HT-29 (cell line): ENCODE results near the gene MYEOV. TPM values are rescaled to one million over a fixed set of nuclear protein-coding genes. Genes with fewer than 3 reads are reported as not detected.
A peak's percentile ranks its signal among the peaks of the same experiment; 100 is the strongest.

Experiments used
- DNase-seq: peaks from one replicate; pipeline ENCODE4 v3.0.0-alpha.2; 2015; ENCODE audit warnings: low spot score
- total RNA-seq: library from RNA; depleted of rRNA; stranded (reverse); fragments of >200 nt; shearing (Covaris generic); gene quantifications from 2 replicates; pipeline ENCODE4 v1.2.3, GENCODE V29; 2014; rRNA removed

The MYEOV gene
- total RNA-seq: 97.2 and 98.4 TPM in 2 replicates

- DNase-seq: peak; percentile 97
Measured at GRCh38 chr11:69293819-69294505, at the start of gene MYEOV. MYEOV (plus strand) TSS chr11:69294155; CDS start chr11:69295355, 1,200 bp downstream.

- no peak for DNase-seq
Measured at GRCh38 chr11:69244266-69244665, 49.7 kb upstream of the MYEOV start.

- no peak for DNase-seq
Measured at GRCh38 chr11:69245041-69245440, 48.9 kb upstream of the MYEOV start.

GRCh38 chr11:69245491-69246345 is 48.2 kb upstream of the MYEOV start:
- no peak for DNase-seq

- DNase-seq: no peak
Measured at GRCh38 chr11:69249311-69250185, 44.4 kb upstream of the MYEOV start.

GRCh38 chr11:69250186-69251056 is 43.5 kb upstream of the MYEOV start:
- no peak for DNase-seq

GRCh38 chr11:69251057-69251393 is 42.9 kb upstream of the MYEOV start:
- DNase-seq: no peak

GRCh38 chr11:69251639-69252489 is 42.1 kb upstream of the MYEOV start:
- DNase-seq: no peak

GRCh38 chr11:69252490-69252837 is 41.5 kb upstream of the MYEOV start:
- no peak for DNase-seq

GRCh38 chr11:69253028-69253427 is 40.9 kb upstream of the MYEOV start:
- no peak for DNase-seq

GRCh38 chr11:69257134-69257533 is 36.8 kb upstream of the MYEOV start:
- no peak for DNase-seq

GRCh38 chr11:69257838-69258658 is 35.9 kb upstream of the MYEOV start:
- no peak for DNase-seq

GRCh38 chr11:69259096-69259495 is 34.9 kb upstream of the MYEOV start:
- peak; percentile 73 for DNase-seq

GRCh38 chr11:69260622-69261021 is 33.3 kb upstream of the MYEOV start:
- no peak for DNase-seq

- DNase-seq: no peak
Measured at GRCh38 chr11:69261116-69261515, 32.8 kb upstream of the MYEOV start.

- DNase-seq: no peak
Measured at GRCh38 chr11:69262918-69263735, 30.8 kb upstream of the MYEOV start.

GRCh38 chr11:69263736-69264052 is 30.3 kb upstream of the MYEOV start:
- no peak for DNase-seq

- no peak for DNase-seq
Measured at GRCh38 chr11:69264486-69264885, 29.5 kb upstream of the MYEOV start.

GRCh38 chr11:69265210-69265609 is 28.7 kb upstream of the MYEOV start:
- DNase-seq: no peak
